Measurements from ENCODE around the gene SNX10.

- TF ChIP-seq POLR2A (IDR thresholded peaks at IDR 0.05; ENCODE audit: control extremely low read depth in 1 of 2, low read depth in 2 of 2, low read length in 2 of 2) (no peak), BRCA1 (IDR thresholded peaks at IDR 0.05; ENCODE audit: low read depth, low read length) (no peak), CTCF (IDR thresholded peaks at IDR 0.05; ENCODE audit: control extremely low read depth in 1 of 3, insufficient read depth in 1 of 3, low read depth in 1 of 3, low read length in 3 of 3) (no peak), SUZ12 (IDR thresholded peaks at IDR 0.05; ENCODE audit: low read length) (no peak), TAF1 (IDR thresholded peaks at IDR 0.05; ENCODE audit: low read depth, low read length) (no peak), USF2 (IDR thresholded peaks at IDR 0.05; ENCODE audit: low read length) (no peak), HDAC6 (IDR thresholded peaks at IDR 0.05; ENCODE audit: low read depth, low read length) (no peak), SP1 (IDR thresholded peaks at IDR 0.05; ENCODE audit: low read depth, low read length) (no peak), EZH2 (IDR thresholded peaks at IDR 0.05; ENCODE audit: low read depth, low read length, severe bottlenecking) (no peak), GTF2F1 (IDR thresholded peaks at IDR 0.05; ENCODE audit: borderline replicate concordance, low read depth, low read length) (no peak), RAD21 (IDR thresholded peaks at IDR 0.05 in 1 of 2, conservative IDR thresholded peaks at IDR 0.05 in 1 of 2; ENCODE audit: low read depth in 2 of 2, low read length in 2 of 2) (no peak), ZNF274 (IDR thresholded peaks at IDR 0.05; ENCODE audit: borderline replicate concordance, extremely low read depth, low read length) (no peak)
Observed at GRCh38 chr7:26295015-26295414, 3.4 kb downstream of the SNX10 start.

Data from H1 (cell line).